ENCODE results near the gene PHF14. TPM values are rescaled to one million over a fixed set of nuclear protein-coding genes. Genes with fewer than 3 reads are reported as not detected.

The PHF14 gene
- total and polyA plus RNA-seq, 10 donors = 18.9 to 59.1 (median 37.7) TPM

DNA sequence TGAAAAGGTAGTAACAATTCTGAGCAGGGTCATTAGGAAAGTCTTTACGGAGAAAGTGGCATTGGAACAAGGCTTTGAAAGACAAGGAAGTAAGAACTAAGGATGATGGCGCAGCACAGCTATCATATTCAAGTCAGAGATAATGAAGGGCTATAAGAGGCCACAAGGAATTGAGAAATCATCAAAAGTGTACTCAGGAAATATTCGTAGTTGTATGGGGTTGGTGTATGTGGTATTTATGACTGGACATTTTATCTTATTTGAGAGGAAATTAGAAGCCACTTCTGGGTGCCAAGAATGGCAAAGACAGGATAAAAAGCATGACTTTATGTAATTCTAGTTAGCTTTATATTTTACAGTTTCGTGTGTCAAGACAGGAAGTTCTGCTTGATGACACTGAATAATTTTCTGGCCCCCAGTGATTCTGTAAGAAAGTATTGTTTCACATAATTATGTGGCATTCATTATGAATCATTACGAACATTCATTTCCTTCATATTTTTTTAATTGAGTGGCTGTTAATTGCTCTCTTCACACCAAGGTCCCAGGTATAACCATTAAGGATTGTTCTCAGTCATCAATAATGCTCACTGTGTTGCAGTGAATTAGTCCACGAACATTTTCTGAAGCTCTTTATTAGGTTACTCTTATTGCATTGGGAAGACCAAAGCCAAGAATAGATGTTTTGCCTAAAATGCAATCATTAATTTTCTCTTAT is 244.3 kb downstream of the PHF14 start:
- intact Hi-C loops (cut with DNase I; ENCODE audit: low total_unique reads) = no loop called here
- TF ChIP-seq POLR2A (IDR thresholded peaks at IDR 0.05) (no peak), POLR2AphosphoS5 (IDR thresholded peaks at IDR 0.05) (no peak)
- TF ChIP-seq, protein P1, sequence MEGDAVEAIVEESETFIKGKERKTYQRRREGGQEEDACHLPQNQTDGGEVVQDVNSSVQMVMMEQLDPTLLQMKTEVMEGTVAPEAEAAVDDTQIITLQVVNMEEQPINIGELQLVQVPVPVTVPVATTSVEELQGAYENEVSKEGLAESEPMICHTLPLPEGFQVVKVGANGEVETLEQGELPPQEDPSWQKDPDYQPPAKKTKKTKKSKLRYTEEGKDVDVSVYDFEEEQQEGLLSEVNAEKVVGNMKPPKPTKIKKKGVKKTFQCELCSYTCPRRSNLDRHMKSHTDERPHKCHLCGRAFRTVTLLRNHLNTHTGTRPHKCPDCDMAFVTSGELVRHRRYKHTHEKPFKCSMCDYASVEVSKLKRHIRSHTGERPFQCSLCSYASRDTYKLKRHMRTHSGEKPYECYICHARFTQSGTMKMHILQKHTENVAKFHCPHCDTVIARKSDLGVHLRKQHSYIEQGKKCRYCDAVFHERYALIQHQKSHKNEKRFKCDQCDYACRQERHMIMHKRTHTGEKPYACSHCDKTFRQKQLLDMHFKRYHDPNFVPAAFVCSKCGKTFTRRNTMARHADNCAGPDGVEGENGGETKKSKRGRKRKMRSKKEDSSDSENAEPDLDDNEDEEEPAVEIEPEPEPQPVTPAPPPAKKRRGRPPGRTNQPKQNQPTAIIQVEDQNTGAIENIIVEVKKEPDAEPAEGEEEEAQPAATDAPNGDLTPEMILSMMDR (IDR thresholded peaks at IDR 0.05 in 8 of 11, conservative IDR thresholded peaks at IDR 0.05 in 3 of 11) = no peak
- Histone ChIP-seq H3K4me3 (no peak overlapping the region), H3K27ac (no peak overlapping the region), H3K4me1 (peaks cover 0 to 14% (median 0%) of the 10 kb centered on the region in 6 donors), H3K9me3 (peaks cover 0 to 8% (median 0%) of the 10 kb centered on the region in 8 donors), H3K27me3 (replicated peaks in 1 of 7) (no peaks in the 10 kb centered on the region), H3K36me3 (no peaks in the 10 kb centered on the region)
- no peak for DNase-seq
- 58 to 75% (median 63%) methylated on average over 6 of the region's 6 CpGs for WGBS, 5 donors

All from spleen (tissue), 11 donors.